ENCODE data around the gene ARL15. TPM values are rescaled to one million over a fixed set of nuclear protein-coding genes. Genes with fewer than 3 reads are reported as not detected.

The ARL15 gene
- total RNA-seq, 2 experiments from 2014 or later: 10.6 to 12.3 TPM

DNA sequence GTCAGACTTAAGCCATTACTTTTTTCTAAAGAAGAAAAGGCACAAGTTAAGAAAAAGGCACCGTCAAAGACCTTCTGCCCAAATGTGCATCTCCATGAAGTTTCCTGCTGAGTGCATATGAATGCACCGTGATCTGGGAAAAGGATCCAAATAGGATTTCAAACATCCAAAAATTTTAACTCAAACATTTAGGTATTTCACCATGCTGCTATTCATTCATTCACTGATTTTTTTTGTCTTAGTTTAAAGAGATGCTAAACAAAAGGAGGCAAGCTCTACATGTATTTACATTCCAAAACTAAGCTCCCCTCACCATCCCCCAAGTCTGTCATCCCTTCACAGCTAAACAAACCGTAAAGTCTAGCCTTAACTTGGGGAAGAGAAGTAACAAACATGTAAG, 291.9 kb downstream of the ARL15 start:
- no peak overlapping the region for H3K27ac Mint-ChIP-seq
- DNase-seq: no peak
- CTCF ChIA-PET: no interaction called here
- peaks cover 31% of the 10 kb centered on the region for H3K4me1 Mint-ChIP-seq (ENCODE audit: low read depth)
- H3K9me3 Mint-ChIP-seq (ENCODE audit: insufficient read depth): peaks cover 6% of the 10 kb centered on the region
- ATAC-seq: no peak
- H3K36me3 Mint-ChIP-seq (ENCODE audit: low read depth): peaks cover 34% of the 10 kb centered on the region
- H3K27me3 Mint-ChIP-seq (ENCODE audit: low read depth): no peaks in the 10 kb centered on the region
- no peak overlapping the region for H3K4me3 Mint-ChIP-seq
- POLR2A ChIA-PET: no interaction called here

DNA sequence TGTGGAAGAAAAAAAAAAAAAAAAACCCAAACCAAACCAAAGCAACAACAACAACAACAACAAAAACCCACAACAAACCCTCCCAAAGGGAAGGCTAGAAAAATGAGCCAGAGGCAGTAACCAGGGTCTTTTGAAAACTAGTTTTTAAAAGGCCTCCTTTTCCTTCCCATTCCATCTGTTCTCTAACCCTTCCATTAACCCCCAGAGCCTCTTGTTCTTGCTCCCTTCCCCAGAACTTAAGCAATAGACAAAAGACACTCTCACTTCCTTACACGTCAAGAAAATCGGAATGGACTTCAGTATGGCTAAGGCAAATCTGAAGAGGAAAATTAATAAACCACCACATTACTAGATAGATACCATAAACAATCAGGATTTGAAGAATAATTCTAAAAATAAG, 292.8 kb downstream of the ARL15 start:
- ATAC-seq (no peak), DNase-seq (no peak)
- Mint-ChIP-seq H3K4me3 (no peak overlapping the region), H3K36me3 (ENCODE audit: low read depth) (peaks cover 31% of the 10 kb centered on the region), H3K27me3 (ENCODE audit: low read depth) (no peaks in the 10 kb centered on the region), H3K27ac (no peak overlapping the region), H3K4me1 (ENCODE audit: low read depth) (peaks cover 25% of the 10 kb centered on the region), H3K9me3 (ENCODE audit: insufficient read depth) (peaks cover 6% of the 10 kb centered on the region)
- CTCF ChIA-PET: no interaction called here
- POLR2A ChIA-PET: no interaction called here

DNA sequence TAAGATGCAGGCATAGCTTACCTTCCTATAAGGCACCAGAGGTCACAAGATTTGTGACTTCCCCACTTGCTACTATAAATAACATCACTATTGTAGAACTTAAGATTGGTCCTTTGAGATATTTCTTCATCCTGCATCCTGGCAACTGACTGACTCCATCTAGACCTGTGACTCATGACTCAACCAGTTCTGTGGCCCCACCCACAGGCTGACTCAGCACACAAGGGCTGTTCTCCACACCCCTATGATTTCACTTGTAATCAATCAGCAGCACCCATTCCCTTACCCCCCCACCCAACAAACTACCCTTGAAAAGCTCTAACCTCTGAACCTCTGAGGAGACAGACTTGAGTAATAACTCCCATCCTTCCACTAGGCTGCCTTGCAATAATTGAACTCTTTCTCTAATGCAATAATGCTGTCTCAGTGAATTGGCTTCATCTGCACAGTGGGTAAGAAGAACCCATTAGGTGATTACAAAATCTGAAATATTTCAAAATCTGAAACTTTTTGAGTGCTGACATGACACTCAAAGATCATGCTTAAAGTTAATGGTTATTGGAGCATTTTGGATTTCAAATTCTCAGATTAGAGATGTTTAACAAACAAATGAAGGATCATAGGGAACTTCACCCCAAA, 296.7 kb downstream of the ARL15 start:
- peaks cover 24% of the 10 kb centered on the region for H3K36me3 Mint-ChIP-seq (ENCODE audit: low read depth)
- no peaks in the 10 kb centered on the region for H3K27me3 Mint-ChIP-seq (ENCODE audit: low read depth)
- H3K9me3 Mint-ChIP-seq (ENCODE audit: insufficient read depth): peaks cover 6% of the 10 kb centered on the region
- H3K4me1 Mint-ChIP-seq (ENCODE audit: low read depth): peaks cover 1% of the 10 kb centered on the region
- ATAC-seq (no peak), DNase-seq (peak; percentile 35)
- no peak overlapping the region for H3K4me3 Mint-ChIP-seq
- POLR2A ChIA-PET: no interaction called here
- CTCF ChIA-PET: no interaction called here
- no peak overlapping the region for H3K27ac Mint-ChIP-seq

DNA sequence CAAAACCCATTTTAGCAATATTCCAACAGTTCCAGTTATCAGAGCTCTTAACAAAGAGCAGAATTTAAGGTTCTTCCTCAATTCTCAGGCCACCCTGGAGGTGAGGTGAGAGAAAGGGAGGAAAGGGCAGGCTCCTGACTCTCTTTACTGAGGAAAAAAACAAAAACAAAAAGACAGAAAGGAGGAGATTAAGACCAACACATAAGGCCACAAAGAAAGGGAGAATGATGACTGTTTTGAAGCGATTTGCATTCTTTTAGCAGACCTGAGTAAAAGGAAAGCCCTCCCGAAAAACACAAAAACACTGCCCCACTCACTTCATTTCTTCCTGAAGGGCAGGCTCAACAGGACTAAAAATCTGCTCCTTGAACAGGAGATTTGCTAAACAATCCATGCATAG, 300.5 kb downstream of the ARL15 start:
- H3K36me3 Mint-ChIP-seq (ENCODE audit: low read depth): peaks cover 14% of the 10 kb centered on the region
- peaks cover 6% of the 10 kb centered on the region for H3K9me3 Mint-ChIP-seq (ENCODE audit: insufficient read depth)
- CTCF ChIA-PET: no interaction called here
- no peak overlapping the region for H3K27ac Mint-ChIP-seq
- POLR2A ChIA-PET: no interaction called here
- no peak overlapping the region for H3K4me3 Mint-ChIP-seq
- ATAC-seq (no peak), DNase-seq (no peak)
- no peaks in the 10 kb centered on the region for H3K27me3 Mint-ChIP-seq (ENCODE audit: low read depth)
- H3K4me1 Mint-ChIP-seq (ENCODE audit: low read depth): peaks cover 1% of the 10 kb centered on the region

DNA sequence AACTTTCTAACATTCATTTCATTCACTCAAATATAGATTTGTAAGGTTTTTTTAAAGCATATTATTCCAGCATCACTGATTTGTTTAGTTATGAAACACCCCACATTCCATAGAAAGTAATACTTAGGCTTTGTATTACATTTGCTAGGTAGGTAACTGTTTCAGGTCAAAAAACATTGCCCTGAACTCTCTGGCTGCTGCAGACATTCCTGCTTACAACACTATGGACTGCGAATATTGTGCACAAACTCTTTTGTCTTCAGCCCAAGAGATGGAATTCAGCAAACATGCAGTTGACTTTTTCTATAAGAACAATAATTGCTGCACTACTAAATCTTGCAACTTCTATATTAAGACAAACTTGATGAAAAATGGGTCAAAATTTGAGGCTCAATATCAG, 301.0 kb downstream of the ARL15 start:
- H3K9me3 Mint-ChIP-seq (ENCODE audit: insufficient read depth): peaks cover 5% of the 10 kb centered on the region
- DNase-seq (no peak), ATAC-seq (no peak)
- H3K27me3 Mint-ChIP-seq (ENCODE audit: low read depth): no peaks in the 10 kb centered on the region
- peaks cover 13% of the 10 kb centered on the region for H3K36me3 Mint-ChIP-seq (ENCODE audit: low read depth)
- peaks cover 1% of the 10 kb centered on the region for H3K4me1 Mint-ChIP-seq (ENCODE audit: low read depth)
- no peak overlapping the region for H3K27ac Mint-ChIP-seq
- H3K4me3 Mint-ChIP-seq: no peak overlapping the region
- ChIA-PET CTCF (no interaction called here), POLR2A (no interaction called here)

DNA sequence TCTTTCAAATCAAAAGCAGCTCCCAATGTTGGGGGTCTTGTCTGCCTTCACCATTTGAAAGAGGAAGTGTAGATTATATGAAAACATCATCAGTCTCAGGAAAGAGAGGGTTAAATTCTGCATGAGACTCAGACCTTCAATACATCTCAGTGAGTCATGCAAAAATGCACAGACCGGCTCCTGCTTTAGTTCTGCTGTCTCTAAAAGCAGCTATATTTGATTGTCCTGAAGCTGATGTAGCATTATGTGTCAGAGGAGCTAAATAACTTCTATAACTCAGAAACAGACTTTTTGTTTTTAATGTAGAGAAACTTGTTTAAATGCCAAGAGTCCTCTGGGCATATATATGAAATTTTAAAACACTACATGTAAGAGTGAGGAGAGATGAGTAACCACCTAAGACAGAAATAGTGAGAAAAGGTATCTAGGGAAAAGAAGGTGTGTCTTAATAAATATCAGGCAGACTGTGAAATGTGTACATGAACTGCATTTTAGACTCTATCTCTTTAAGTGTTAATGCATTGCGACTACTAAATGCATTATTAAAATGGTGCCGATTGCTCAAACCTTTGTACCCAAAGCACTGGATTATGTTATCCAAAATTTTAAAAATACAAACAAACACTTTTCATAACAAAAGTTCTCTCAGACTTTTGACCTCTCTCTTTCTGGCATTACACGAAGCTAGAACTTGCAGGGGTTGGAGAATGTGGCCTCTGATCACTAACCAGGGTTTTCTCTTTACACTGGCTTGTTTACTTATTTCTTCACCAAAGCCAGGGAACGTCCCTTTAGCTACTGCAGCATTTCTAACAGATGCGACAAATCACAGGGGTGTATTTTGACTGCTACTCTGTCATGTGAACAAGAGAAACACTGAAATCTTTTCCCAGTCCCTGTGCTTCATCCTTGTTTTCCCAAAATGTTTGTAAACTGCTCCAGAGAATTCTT, 302.3 kb downstream of the ARL15 start:
- Mint-ChIP-seq H3K4me1 (ENCODE audit: low read depth) (peaks cover under 1% of the 10 kb centered on the region), H3K27ac (no peak overlapping the region), H3K27me3 (ENCODE audit: low read depth) (no peaks in the 10 kb centered on the region), H3K9me3 (ENCODE audit: insufficient read depth) (no peaks in the 10 kb centered on the region), H3K36me3 (ENCODE audit: low read depth) (peaks cover under 1% of the 10 kb centered on the region), H3K4me3 (no peak overlapping the region)
- DNase-seq: no peak
- ATAC-seq: no peak
- ChIA-PET POLR2A (no interaction called here), CTCF (no interaction called here)

DNA sequence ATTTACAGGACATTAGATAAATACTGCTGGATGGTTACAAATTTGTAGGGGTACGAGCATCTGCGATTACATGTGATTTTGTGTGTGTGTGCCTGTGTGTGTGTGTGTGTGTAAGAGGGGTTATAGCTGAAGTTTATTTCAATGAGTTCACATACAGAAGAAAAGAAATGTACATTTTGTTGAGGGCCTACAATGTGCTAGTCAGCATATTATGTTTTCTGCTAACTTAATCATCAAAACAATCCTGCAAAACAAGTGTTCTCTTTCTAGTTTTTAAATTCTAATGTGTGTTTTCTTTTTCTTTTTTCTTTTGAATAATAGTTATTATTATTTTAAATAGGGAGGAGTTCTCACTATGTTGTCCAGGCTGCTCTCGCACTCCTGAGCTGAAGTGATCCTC, 305.7 kb downstream of the ARL15 start:
- ChIA-PET POLR2A (no interaction called here), CTCF (no interaction called here)
- H3K27ac Mint-ChIP-seq: no peak overlapping the region

DNA sequence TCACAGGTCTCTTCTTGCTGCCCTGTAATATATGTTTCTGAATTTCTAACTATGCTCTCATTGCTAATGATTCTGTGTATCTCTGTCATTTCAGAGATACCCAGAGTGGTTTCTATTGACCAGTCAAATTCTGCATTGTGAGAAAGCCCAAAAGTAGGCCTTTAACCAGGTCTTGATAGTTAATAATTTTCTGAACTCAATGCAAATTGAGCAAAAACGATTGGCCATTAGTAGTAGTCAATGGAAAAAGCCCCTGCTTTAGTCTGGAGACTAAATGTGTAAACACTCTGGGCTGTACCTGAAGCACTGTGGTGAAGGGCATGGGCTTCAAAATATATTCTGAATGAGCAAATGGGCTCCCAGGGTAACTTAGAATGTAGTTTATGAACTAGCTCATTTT, 307.6 kb downstream of the ARL15 start:
- CTCF ChIA-PET: no interaction called here

More for the DNA sequence above, 305.7 kb downstream of the ARL15 start:
- H3K4me1 Mint-ChIP-seq (ENCODE audit: low read depth): no peaks in the 10 kb centered on the region
- ATAC-seq: no peak
- no peak overlapping the region for H3K4me3 Mint-ChIP-seq
- H3K27me3 Mint-ChIP-seq (ENCODE audit: low read depth): no peaks in the 10 kb centered on the region
- DNase-seq: no peak
- no peaks in the 10 kb centered on the region for H3K36me3 Mint-ChIP-seq (ENCODE audit: low read depth)
- H3K9me3 Mint-ChIP-seq (ENCODE audit: insufficient read depth): no peaks in the 10 kb centered on the region

DNA sequence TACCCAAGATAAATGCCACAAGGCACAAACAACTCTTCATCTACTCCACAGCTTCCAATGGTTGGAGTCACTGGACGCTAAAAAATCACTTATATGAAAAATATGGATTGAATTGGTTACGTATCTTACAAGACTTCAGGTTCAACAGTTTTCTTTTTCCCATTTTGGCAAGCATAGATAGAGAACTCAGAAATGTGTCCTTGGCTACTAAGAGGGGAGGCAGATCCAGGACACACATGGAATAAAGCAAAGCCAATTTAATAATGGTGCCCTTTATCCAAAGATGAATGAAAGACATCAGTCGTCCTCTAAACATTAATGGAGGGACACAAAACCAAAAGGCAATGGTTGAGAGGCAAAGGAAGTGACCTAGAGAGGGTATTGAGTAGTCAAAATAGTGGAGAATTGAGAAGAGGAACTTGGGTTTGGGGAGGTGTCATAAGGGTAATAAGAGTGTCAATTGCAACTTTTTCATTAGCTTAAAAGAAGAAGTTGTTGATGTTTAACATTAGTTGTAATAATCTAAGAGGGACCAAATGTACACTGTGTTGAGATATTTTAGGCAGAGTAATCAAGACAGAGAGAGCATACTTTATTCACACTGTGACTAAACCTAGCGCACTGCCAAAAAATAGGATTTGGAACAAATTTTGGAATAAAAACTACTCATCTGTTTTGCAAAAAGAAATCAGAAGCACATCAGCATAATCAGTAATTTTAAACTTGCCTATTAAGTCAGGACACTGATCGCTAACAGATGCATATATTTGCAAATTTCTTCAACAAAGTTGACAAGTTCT, 308.2 kb downstream of the ARL15 start:
- no peaks in the 10 kb centered on the region for H3K9me3 Mint-ChIP-seq (ENCODE audit: insufficient read depth)
- no peaks in the 10 kb centered on the region for H3K36me3 Mint-ChIP-seq (ENCODE audit: low read depth)
- H3K27me3 Mint-ChIP-seq (ENCODE audit: low read depth): no peaks in the 10 kb centered on the region
- no peak overlapping the region for H3K27ac Mint-ChIP-seq
- no peak for ATAC-seq
- no peak for DNase-seq
- H3K4me1 Mint-ChIP-seq (ENCODE audit: low read depth): no peaks in the 10 kb centered on the region
- no peak overlapping the region for H3K4me3 Mint-ChIP-seq
- POLR2A ChIA-PET: no interaction called here
- CTCF ChIA-PET: interaction anchor here (0.8 kb wide), 1 partner anchor 10 kb away, joined by 3 read pairs; no protein-coding TSS in a partner anchor

More for the DNA sequence above, 307.6 kb downstream of the ARL15 start:
- DNase-seq (no peak), ATAC-seq (no peak)
- no peaks in the 10 kb centered on the region for H3K27me3 Mint-ChIP-seq (ENCODE audit: low read depth)
- POLR2A ChIA-PET: no interaction called here
- no peaks in the 10 kb centered on the region for H3K36me3 Mint-ChIP-seq (ENCODE audit: low read depth)
- no peaks in the 10 kb centered on the region for H3K9me3 Mint-ChIP-seq (ENCODE audit: insufficient read depth)
- H3K27ac Mint-ChIP-seq: no peak overlapping the region
- H3K4me3 Mint-ChIP-seq: no peak overlapping the region
- no peaks in the 10 kb centered on the region for H3K4me1 Mint-ChIP-seq (ENCODE audit: low read depth)

DNA sequence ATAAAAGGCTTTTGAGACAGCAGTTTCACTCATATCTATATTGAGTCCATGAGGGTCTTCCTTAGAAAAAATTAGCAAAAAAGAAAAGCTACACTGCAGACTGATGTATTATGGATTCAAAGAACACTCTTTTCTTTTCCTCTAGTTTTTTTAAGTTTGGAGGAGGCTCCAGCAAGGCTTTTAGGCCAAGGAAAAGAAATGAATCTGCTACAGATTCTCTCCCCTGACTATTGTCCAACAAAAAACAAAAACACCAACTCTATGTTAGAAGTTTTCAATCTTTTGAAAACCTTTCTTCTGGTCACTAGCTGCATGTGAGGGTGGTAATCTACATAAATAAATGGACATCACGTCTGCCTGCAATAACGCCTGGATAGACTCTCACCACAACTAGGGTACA, 310.4 kb downstream of the ARL15 start:
- ChIA-PET POLR2A (no interaction called here), CTCF (no interaction called here)
- H3K36me3 Mint-ChIP-seq (ENCODE audit: low read depth): no peaks in the 10 kb centered on the region
- DNase-seq: no peak
- H3K4me3 Mint-ChIP-seq: no peak overlapping the region
- H3K27me3 Mint-ChIP-seq (ENCODE audit: low read depth): no peaks in the 10 kb centered on the region
- H3K4me1 Mint-ChIP-seq (ENCODE audit: low read depth): peaks cover 4% of the 10 kb centered on the region
- no peak for ATAC-seq
- no peaks in the 10 kb centered on the region for H3K9me3 Mint-ChIP-seq (ENCODE audit: insufficient read depth)
- H3K27ac Mint-ChIP-seq: no peak overlapping the region

DNA sequence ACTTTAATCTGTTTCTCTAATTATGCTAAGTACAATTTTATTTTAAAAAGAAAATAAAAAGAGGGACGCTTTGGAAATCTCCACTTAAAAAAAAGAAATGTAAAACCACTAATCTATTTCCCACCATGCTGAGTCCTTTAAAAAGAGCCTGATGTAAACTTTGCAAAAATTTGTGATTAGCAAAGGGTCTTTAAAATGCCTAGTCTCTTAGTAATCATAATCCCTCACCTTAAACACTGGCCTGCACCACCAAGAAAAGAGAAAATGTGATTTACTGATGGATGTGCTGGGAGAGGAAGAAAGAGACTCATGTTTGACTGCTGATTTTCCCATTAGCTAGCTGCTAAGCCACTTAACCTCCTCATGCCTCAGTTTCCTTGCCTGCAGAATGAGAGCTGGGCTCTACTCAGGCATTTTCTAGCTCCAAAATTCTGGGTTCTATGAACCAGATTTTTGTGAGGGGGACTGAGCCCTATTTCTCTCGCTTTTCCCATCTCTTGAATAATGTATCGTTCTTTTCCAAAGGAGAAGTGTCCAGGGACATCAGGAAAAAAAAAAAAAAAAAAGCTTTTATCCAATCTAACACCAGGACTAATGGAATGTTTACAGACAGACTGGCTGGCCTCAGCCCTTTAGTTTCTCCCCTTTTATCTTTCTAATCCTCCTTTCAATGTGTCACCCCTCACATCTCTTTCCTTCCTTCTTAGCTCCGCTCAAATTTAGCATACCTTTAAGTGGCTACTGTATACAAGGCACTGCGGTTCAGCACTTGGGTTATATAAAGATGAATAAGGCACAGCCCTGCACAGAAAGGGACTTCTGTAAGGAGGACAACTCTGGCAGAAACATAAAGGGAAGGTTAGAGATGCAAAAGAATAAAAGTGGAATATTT, 312.4 kb downstream of the ARL15 start:
- ChIA-PET POLR2A (no interaction called here), CTCF (no interaction called here)
- no peak for ATAC-seq
- Mint-ChIP-seq H3K4me1 (ENCODE audit: low read depth) (peaks cover 4% of the 10 kb centered on the region), H3K4me3 (no peak overlapping the region), H3K36me3 (ENCODE audit: low read depth) (no peaks in the 10 kb centered on the region), H3K27ac (no peak overlapping the region), H3K9me3 (ENCODE audit: insufficient read depth) (no peaks in the 10 kb centered on the region), H3K27me3 (ENCODE audit: low read depth) (no peaks in the 10 kb centered on the region)
- no peak for DNase-seq
